ENCODE measurements around the gene PEX1. TPM values are rescaled to one million over a fixed set of nuclear protein-coding genes. Genes with fewer than 3 reads are reported as not detected.

The PEX1 gene
- total RNA-seq, 1 donor from 2014 or later, result 12.4 TPM

DNA sequence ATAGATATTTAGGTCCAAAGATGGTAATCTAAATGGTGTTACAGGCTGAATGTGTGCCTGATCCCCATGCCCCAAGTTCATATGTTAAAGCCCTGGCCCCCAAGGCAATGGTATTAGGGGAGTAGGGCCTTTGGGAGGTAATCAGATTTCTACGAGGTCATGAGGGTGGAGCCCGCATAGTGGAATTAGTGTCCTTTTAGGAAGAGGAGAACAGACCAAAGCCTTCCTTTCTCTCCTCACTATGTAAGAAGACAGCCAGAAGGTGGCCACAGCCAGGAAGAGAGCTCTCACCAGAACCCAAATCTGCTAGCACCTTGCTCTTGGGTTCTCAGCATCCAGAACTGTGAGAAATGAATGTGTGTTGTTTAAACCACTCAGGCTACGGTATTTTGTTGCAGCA, 65.8 kb downstream of the PEX1 start:
- intact Hi-C loops (cut with DNase I), result no loop called here
- Histone ChIP-seq H3K27me3 (ENCODE audit: low read depth) (no peaks in the 10 kb centered on the region), H3K9me3 (no peaks in the 10 kb centered on the region), H3K4me3 (no peak overlapping the region), H3K27ac (no peak overlapping the region), H3K36me3 (peaks cover 31% of the 10 kb centered on the region), H3K4me1 (no peaks in the 10 kb centered on the region)
- DNase-seq, result no peak
- no peak for ATAC-seq
- TF ChIP-seq CTCF (IDR thresholded peaks at IDR 0.05), result no peak

DNA sequence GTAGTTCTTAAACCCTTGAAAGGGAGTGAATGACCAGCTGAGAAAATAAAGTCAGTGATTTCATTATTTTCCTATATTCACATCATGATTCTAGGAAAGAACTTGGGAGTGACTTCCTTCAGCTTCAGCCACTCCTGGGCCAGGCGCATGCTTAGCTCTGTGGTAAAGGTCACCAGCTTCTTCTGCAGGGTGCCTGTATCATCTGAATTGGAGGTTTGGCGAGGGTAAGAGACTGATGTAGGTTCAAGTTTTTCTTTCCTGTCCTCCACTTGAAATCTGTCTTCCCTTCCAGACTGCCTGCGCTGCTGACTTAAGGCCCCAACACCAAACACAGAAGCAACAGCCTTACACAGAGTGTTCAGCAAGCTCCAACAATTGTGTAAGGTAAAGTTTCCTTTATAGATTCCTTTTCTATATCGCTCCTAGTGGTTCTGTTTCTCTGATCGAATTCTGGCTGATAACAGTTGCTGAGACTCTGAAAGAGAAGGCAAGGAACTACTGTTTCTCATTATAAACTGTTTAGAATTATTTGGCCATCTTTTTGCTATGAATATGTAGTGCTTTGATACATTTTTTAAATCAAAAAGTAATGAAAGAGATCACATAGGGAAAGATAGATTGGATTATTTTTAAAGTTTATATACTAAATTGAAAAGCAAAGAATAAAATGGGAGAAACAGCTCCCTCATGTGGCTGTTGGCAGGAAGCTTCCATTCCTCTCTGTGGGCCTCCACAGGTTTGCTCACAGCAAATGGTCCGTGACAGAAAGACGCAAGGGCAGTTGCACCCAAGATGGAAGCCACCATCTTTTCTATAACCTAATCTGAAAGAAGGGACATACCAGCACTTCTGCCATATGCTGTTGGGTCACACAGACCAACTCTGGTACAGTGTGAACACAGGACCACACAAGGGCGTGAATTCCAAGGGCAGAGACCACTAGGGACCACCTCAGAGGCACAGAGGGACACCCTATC, 67.0 kb downstream of the PEX1 start:
- Histone ChIP-seq H3K27ac (no peak overlapping the region), H3K4me1 (no peaks in the 10 kb centered on the region), H3K4me3 (no peak overlapping the region), H3K36me3 (peaks cover 44% of the 10 kb centered on the region), H3K27me3 (ENCODE audit: low read depth) (no peaks in the 10 kb centered on the region), H3K9me3 (no peaks in the 10 kb centered on the region)
- DNase-seq (no peak), ATAC-seq (peak; percentile 59 to 70)
- intact Hi-C loops (cut with DNase I), result no loop called here
- TF ChIP-seq CTCF (IDR thresholded peaks at IDR 0.05), result peak; percentile 66

DNA sequence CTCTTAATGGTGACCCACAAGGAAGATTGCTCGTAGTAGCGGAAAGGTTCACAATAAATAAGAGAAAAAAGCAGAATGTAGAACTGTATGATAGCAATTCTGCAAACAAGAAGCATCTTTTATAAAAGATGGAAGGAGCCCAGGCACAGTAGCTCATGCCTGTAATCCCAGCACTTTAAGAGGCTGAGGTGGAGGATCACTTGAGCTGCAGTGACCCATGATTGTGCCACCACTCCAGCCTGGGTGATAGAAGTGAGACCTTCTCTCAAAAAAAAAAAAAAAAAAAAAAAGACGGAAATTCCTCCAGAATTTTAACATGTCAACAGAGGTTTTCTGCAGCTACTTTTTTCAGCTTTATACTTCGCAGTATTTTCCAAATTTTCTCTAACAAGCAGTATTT, 67.8 kb downstream of the PEX1 start:
- Histone ChIP-seq H3K36me3 (peaks cover 46% of the 10 kb centered on the region), H3K4me3 (no peak overlapping the region), H3K27ac (no peak overlapping the region), H3K4me1 (no peaks in the 10 kb centered on the region), H3K27me3 (ENCODE audit: low read depth) (no peaks in the 10 kb centered on the region), H3K9me3 (no peaks in the 10 kb centered on the region)
- intact Hi-C loops (cut with DNase I), result no loop called here
- no peak for DNase-seq
- TF ChIP-seq CTCF (IDR thresholded peaks at IDR 0.05), result no peak
- peak in 1 of 2 donors; percentile 42 for ATAC-seq

- Histone ChIP-seq H3K4me3 (no peak overlapping the region), H3K4me1 (no peaks in the 10 kb centered on the region), H3K27me3 (ENCODE audit: low read depth) (no peaks in the 10 kb centered on the region), H3K36me3 (peaks cover 47% of the 10 kb centered on the region), H3K9me3 (no peaks in the 10 kb centered on the region), H3K27ac (no peak overlapping the region)
- intact Hi-C loops (cut with DNase I), result no loop called here
- DNase-seq (no peak), ATAC-seq (peak in 1 of 2 donors; percentile 49)
- no peak for TF ChIP-seq CTCF (IDR thresholded peaks at IDR 0.05)
Measured at GRCh38 chr7:92460109-92460508, 68.2 kb downstream of the PEX1 start.

DNA sequence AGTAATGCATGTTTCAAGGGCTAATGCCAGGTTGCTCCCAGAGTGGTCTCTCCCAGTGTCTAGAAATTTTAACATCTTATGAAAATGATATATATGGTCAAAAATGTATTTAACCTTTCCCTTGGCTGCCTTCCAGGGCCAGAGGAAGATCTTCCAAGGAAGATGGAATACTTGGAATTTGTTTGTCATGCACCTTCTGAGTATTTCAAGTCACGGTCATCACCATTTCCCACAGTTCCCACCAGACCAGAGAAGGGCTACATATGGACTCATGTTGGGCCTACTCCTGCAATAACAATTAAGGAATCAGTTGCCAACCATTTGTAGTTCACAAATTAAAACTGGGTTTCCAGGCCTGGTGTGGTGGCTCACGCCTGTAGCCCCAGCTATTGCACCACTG, 72.1 kb downstream of the PEX1 start:
- intact Hi-C loops (cut with DNase I), result no loop called here
- Histone ChIP-seq H3K27me3 (ENCODE audit: low read depth) (no peaks in the 10 kb centered on the region), H3K9me3 (no peaks in the 10 kb centered on the region), H3K27ac (no peak overlapping the region), H3K36me3 (peaks cover 76% of the 10 kb centered on the region), H3K4me3 (no peak overlapping the region), H3K4me1 (no peaks in the 10 kb centered on the region)
- ATAC-seq, result no peak
- TF ChIP-seq CTCF (IDR thresholded peaks at IDR 0.05), result no peak
- no peak for DNase-seq
